ENCODE data around the gene KRT4.

KRT4 gene

GRCh38 chr12:52792185-52793029 lies 21.5 kb downstream of the KRT4 start:
- TF ChIP-seq FOXM1 (IDR thresholded peaks at IDR 0.05; ENCODE audit: borderline replicate concordance, low read depth) = no peak
- no peak for TF ChIP-seq TEAD4 (IDR thresholded peaks at IDR 0.05)
- no peak for TF ChIP-seq ZBTB7A (IDR thresholded peaks at IDR 0.05; ENCODE audit: low read depth)
- TF ChIP-seq RAD21 (IDR thresholded peaks at IDR 0.05; ENCODE audit: low read depth) = no peak
- no peak for TF ChIP-seq CEBPB (IDR thresholded peaks at IDR 0.05)
- no peak for TF ChIP-seq CREB1 (IDR thresholded peaks at IDR 0.05; ENCODE audit: low read depth)
- no peak for TF ChIP-seq TCF12 (IDR thresholded peaks at IDR 0.05; ENCODE audit: low read depth)

GRCh38 chr12:52791271-52792184 lies 22.4 kb downstream of the KRT4 start:
- TF ChIP-seq CREB1 (IDR thresholded peaks at IDR 0.05; ENCODE audit: low read depth) (no peak), YY1 (IDR thresholded peaks at IDR 0.05; ENCODE audit: low read depth) (no peak), ZBTB7A (IDR thresholded peaks at IDR 0.05; ENCODE audit: low read depth) (no peak), USF1 (IDR thresholded peaks at IDR 0.05) (no peak), EGR1 (IDR thresholded peaks at IDR 0.05) (no peak), FOXM1 (IDR thresholded peaks at IDR 0.05; ENCODE audit: borderline replicate concordance, low read depth) (no peak), TEAD4 (IDR thresholded peaks at IDR 0.05) (no peak), EP300 (IDR thresholded peaks at IDR 0.05; ENCODE audit: borderline replicate concordance) (no peak), RAD21 (IDR thresholded peaks at IDR 0.05; ENCODE audit: low read depth) (no peak), REST (IDR thresholded peaks at IDR 0.05; ENCODE audit: low read depth) (no peak), CEBPB (IDR thresholded peaks at IDR 0.05) (no peak)

- TF ChIP-seq FOXM1 (IDR thresholded peaks at IDR 0.05; ENCODE audit: borderline replicate concordance, low read depth) = no peak
- TF ChIP-seq EGR1 (IDR thresholded peaks at IDR 0.05) = no peak
- no peak for TF ChIP-seq CREB1 (IDR thresholded peaks at IDR 0.05; ENCODE audit: low read depth)
- TF ChIP-seq TAF1 (IDR thresholded peaks at IDR 0.05; ENCODE audit: low read depth) = no peak
- no peak for TF ChIP-seq NFIC (IDR thresholded peaks at IDR 0.05)
- TF ChIP-seq MAX (IDR thresholded peaks at IDR 0.05) = no peak
- TF ChIP-seq CEBPB (IDR thresholded peaks at IDR 0.05) = no peak
- no peak for TF ChIP-seq TEAD4 (IDR thresholded peaks at IDR 0.05)
- no peak for TF ChIP-seq ZBTB7A (IDR thresholded peaks at IDR 0.05; ENCODE audit: low read depth)
- no peak for TF ChIP-seq YY1 (IDR thresholded peaks at IDR 0.05; ENCODE audit: low read depth)
- no peak for TF ChIP-seq USF1 (IDR thresholded peaks at IDR 0.05)
- no peak for TF ChIP-seq RAD21 (IDR thresholded peaks at IDR 0.05; ENCODE audit: low read depth)
- TF ChIP-seq REST (IDR thresholded peaks at IDR 0.05; ENCODE audit: low read depth) = no peak
Observed at GRCh38 chr12:52790427-52791270, 23.3 kb downstream of the KRT4 start.

- TF ChIP-seq EGR1 (IDR thresholded peaks at IDR 0.05) = no peak
- TF ChIP-seq MAX (IDR thresholded peaks at IDR 0.05) = peak; percentile 44
Observed at GRCh38 chr12:52789637-52790426, 24.1 kb downstream of the KRT4 start.

Data from Ishikawa (cell line).